HepG2 (cell line): ENCODE measurements around the gene LRRTM3. TPM values are rescaled to one million over a fixed set of nuclear protein-coding genes. Genes with fewer than 3 reads are reported as not detected.
A peak's percentile ranks its signal among the peaks of the same experiment; 100 is the strongest.

Experiments
- ATAC-seq: fragments of 200-7000 bp; cut with Tn5 transposase; 3 replicates; pipeline ENCODE4 v1.9.1; 2020; ENCODE audit warnings: mild to moderate bottlenecking, moderate library complexity
- BruUV-seq: library from RNA; stranded (reverse); fragments of 400-500 nt; replicated peaks from 2 replicates; lab custom pipeline; 2021; lab: Mats Ljungman, UMichigan
- CTCF ChIA-PET: fragments of 300-600 bp; formaldehyde crosslinking; extraction: SDS; loops from one replicate; lab custom pipeline; 2021; ENCODE audit warnings: low total read pairs, inconsistent platforms, low intra/inter-chr PET ratio; lab: Yijun Ruan, JAX
- POLR2A ChIA-PET: fragments of 350-600 bp; sonication (Branson Sonifier 250); formaldehyde crosslinking; loops from one replicate; lab custom pipeline; 2020; ENCODE audit warnings: antibody characterized with exemption, inconsistent platforms; lab: Yijun Ruan, JAX
- DNase-seq: peaks from one replicate; pipeline ENCODE4 v3.0.0-alpha.2; 2015; ENCODE audit warnings: low spot score
- FAIRE-seq: peaks from 3 replicates; lab custom pipeline; 2011; peaks lifted over from hg19 to GRCh38; lab: Jason Lieb, UNC
- H2AFZ ChIP-seq: one replicate; pipeline ENCODE4 v1.6.1; 2011; ENCODE audit warnings: low read length, inconsistent platforms
- H3K27ac ChIP-seq: fragments of 300-600 bp; 3 replicates; pipeline ENCODE4 v1.8.0; 2011; ENCODE audit warnings: mixed run types, mild to moderate bottlenecking, mixed read lengths, low read length, inconsistent platforms; ENCODE audit not compliant: insufficient read depth; ENCODE audit errors: extremely low read length
- H3K27me3 ChIP-seq, 2 experiments: fragments of 200-600 bp in 1 of 2; 2 replicates in 1 of 2; 3 replicates in 1 of 2; pipeline versions ENCODE4 v1.6.0 to v1.8.0; 2011; ENCODE audit warnings: low read length in 2 of 2, mild to moderate bottlenecking in 2 of 2, moderate library complexity in 2 of 2, inconsistent platforms in 1 of 2; ENCODE audit not compliant: insufficient read depth in 2 of 2, control insufficient read depth in 1 of 2
- H3K36me3 ChIP-seq, 2 experiments: fragments of 200-600 bp in 1 of 2; replicated peaks in 1 of 2; 2 replicates in 1 of 2; 3 replicates in 1 of 2; pipeline versions ENCODE4 v1.5.1 to v1.8.0; 2011; ENCODE audit warnings: low read length in 2 of 2, inconsistent platforms in 1 of 2; ENCODE audit not compliant: insufficient read depth in 2 of 2, control insufficient read depth in 1 of 2
- H3K4me1 ChIP-seq: 2 replicates; pipeline ENCODE4 v1.5.1; 2012; ENCODE audit warnings: low read length, inconsistent platforms; ENCODE audit not compliant: insufficient read depth
- H3K4me2 ChIP-seq: 2 replicates; pipeline ENCODE4 v1.6.0; 2011; ENCODE audit warnings: low read depth, low read length, inconsistent platforms
- H3K4me3 ChIP-seq, 3 experiments: fragments of 200-600 bp in 1 of 3; sonication (generic), shearing (Covaris generic) in 1 of 3; replicated peaks in 1 of 3; 2 replicates each; pipeline ENCODE4 v1.5.1; 2011 to 2016; ENCODE audit warnings: low read length in 3 of 3, inconsistent platforms in 2 of 3, low read depth in 2 of 3, mild to moderate bottlenecking in 2 of 3, control low read depth in 1 of 3, mixed read lengths in 1 of 3; ENCODE audit not compliant: insufficient read depth in 1 of 3
- H3K79me2 ChIP-seq: one replicate; pipeline ENCODE4 v1.6.1; 2011; ENCODE audit warnings: low read length, inconsistent platforms; ENCODE audit not compliant: insufficient read depth
- H3K9ac ChIP-seq: 2 replicates; pipeline ENCODE4 v1.6.0; 2011; ENCODE audit warnings: mild to moderate bottlenecking, low read depth, low read length, inconsistent platforms; ENCODE audit not compliant: insufficient read depth
- H3K9me3 ChIP-seq: 2 replicates; pipeline ENCODE4 v1.5.1; 2012; ENCODE audit warnings: mild to moderate bottlenecking, low read length
- H4K20me1 ChIP-seq: 2 replicates; pipeline ENCODE4 v1.6.0; 2011; ENCODE audit warnings: inconsistent platforms, mild to moderate bottlenecking, low read length, moderate library complexity; ENCODE audit not compliant: insufficient read depth
- BCL6 ChIP-seq: IDR thresholded peaks from 2 replicates; pipeline ENCODE4 v1.6.1; 2016; ENCODE audit warnings: missing genetic modification reagents, missing compliant biosample characterization
- CTCF ChIP-seq: sonication (generic); formaldehyde crosslinking; IDR thresholded peaks from 2 replicates; pipeline ENCODE4 v1.5.0; 2020; ENCODE audit warnings: mild to moderate bottlenecking, missing genetic modification reagents, moderate library complexity
- LCORL ChIP-seq, 2 experiments: fragments of 450-650 bp in 1 of 2; sonication (generic) in 1 of 2; formaldehyde crosslinking in 1 of 2; IDR thresholded peaks; 2 replicates each; pipeline versions ENCODE4 v1.5.0 to v1.6.1; 2017 to 2020; ENCODE audit warnings: antibody characterized with exemption in 1 of 2, missing genetic modification reagents in 1 of 2
- RAD21 ChIP-seq: fragments of 450-650 bp; formaldehyde crosslinking; IDR thresholded peaks from 2 replicates; pipeline ENCODE4 v1.5.0; 2020; ENCODE audit warnings: mild to moderate bottlenecking
- SMC3 ChIP-seq: IDR thresholded peaks from 2 replicates; pipeline ENCODE4 v1.6.1; 2011; ENCODE audit warnings: low read length, improper control_type of control experiment
- STAG1 ChIP-seq: sonication (generic); formaldehyde crosslinking; IDR thresholded peaks from 2 replicates; pipeline ENCODE4 v1.4.0; 2020; ENCODE audit warnings: missing genetic modification reagents
- ZNF138 ChIP-seq: sonication (generic); formaldehyde crosslinking; IDR thresholded peaks from 2 replicates; pipeline ENCODE4 v1.5.0; 2020; ENCODE audit warnings: mild to moderate bottlenecking, low read depth, missing genetic modification reagents
- ZNF703 ChIP-seq: sonication (generic); formaldehyde crosslinking; IDR thresholded peaks from 2 replicates; pipeline ENCODE4 v1.5.1; 2020; ENCODE audit warnings: missing genetic modification reagents, mild to moderate bottlenecking, moderate library complexity, borderline replicate concordance
- ZNF782 ChIP-seq: sonication (generic); formaldehyde crosslinking; IDR thresholded peaks from 2 replicates; pipeline ENCODE4 v1.4.0; 2020; ENCODE audit warnings: missing genetic modification reagents, mild to moderate bottlenecking, borderline replicate concordance
- ZNF839 ChIP-seq: sonication (generic); formaldehyde crosslinking; IDR thresholded peaks from 2 replicates; pipeline ENCODE4 v1.4.0; 2020; ENCODE audit warnings: missing genetic modification reagents, mild to moderate bottlenecking, borderline replicate concordance
- ZSCAN20 ChIP-seq: sonication (generic); formaldehyde crosslinking; IDR thresholded peaks from 2 replicates; pipeline ENCODE4 v1.4.0; 2020; ENCODE audit warnings: missing genetic modification reagents, mild to moderate bottlenecking, borderline replicate concordance
- ZZZ3 ChIP-seq: sonication (generic); formaldehyde crosslinking; IDR thresholded peaks from 2 replicates; pipeline ENCODE4 v1.4.0; 2020; ENCODE audit warnings: missing genetic modification reagents, mild to moderate bottlenecking, borderline replicate concordance
- WGBS: methylation state at CpG from one replicate; pipeline ENCODE4 v1.1.6; 2017; ENCODE audit warnings: low lambda C conversion rate; 5-methylcytosine and 5-hydroxymethylcytosine counted together
- in situ Hi-C: cut with HindIII; loops from 2 replicates; pipeline ENCODE4 v1.10.0; 2017; ENCODE audit warnings: low pct_unique_long_range_greater_than_20kb; ENCODE audit not compliant: extremely low pct_ligation_motif_present
- intact Hi-C: fragments of 100-400 bp; cut with micrococcal nuclease; formaldehyde crosslinking; loops from one replicate; pipeline ENCODE4 v1.10.0; 2022; ENCODE audit not compliant: unreplicated experiment
- polyA plus RNA-seq, 8 experiments: library from polyadenylated mRNA; depleted of rRNA in 3 of 8; stranded (reverse) in 7 of 8; unstranded in 1 of 8; fragments of >200 nt; fragmentation: Illumina TruSeq in 4 of 8; extraction: Trizol in 4 of 8; gene quantifications; 2 replicates each; pipeline versions ENCODE4 v1.2.1 to v1.2.3, GENCODE V29; 2011 to 2016; ENCODE audit warnings: low read depth in 4 of 8, missing spikeins in 1 of 8, mixed read lengths in 1 of 8; ENCODE audit not compliant: insufficient read depth in 1 of 8
- total RNA-seq, 5 experiments: library from RNA; depleted of rRNA; stranded (reverse); fragments of >200 nt; fragmentation: Illumina TruSeq; extraction: Trizol; gene quantifications; 2 replicates each; pipeline ENCODE4 v1.2.3, GENCODE V29; 2016; ENCODE audit warnings: low read depth in 1 of 5
- TF ChIP-seq, protein P1 (sequence below): sonication (generic); formaldehyde crosslinking; IDR thresholded peaks from 2 replicates; pipeline ENCODE4 v1.8.1; 2023; ENCODE audit warnings: mild to moderate bottlenecking, missing genetic modification reagents

Gene LRRTM3
- total and polyA plus RNA-seq, 2 of the 13 experiments (the other 11 are each of a cell fraction or from before 2014, with no cell fraction given) = not detected

- Histone ChIP-seq H3K4me2 (no peak overlapping the region), H3K9ac (no peak overlapping the region), H4K20me1 (no peaks in the 10 kb centered on the region), H3K4me1 (no peaks in the 10 kb centered on the region), H3K27ac (no peak overlapping the region), H3K27me3 (peaks cover 2 to 10% of the 10 kb centered on the region in 2 experiments; a peak in 2 of 5 replicates), H3K36me3 (no peaks in the 10 kb centered on the region), H3K79me2 (no peaks in the 10 kb centered on the region), H2AFZ (no peak overlapping the region), H3K9me3 (no peaks in the 10 kb centered on the region), H3K4me3 (no peak overlapping the region)
- CTCF ChIA-PET = no interaction called here
- DNase-seq (peak; percentile 43), FAIRE-seq (peak; percentile 43), ATAC-seq (peak; percentile 67)
- WGBS = 7% methylated on average over 5 of the region's 5 CpGs
- in situ Hi-C loops (no loop called here), intact Hi-C loops (loop anchor here (2.0 to 5.0 kb wide), 4 partner anchors 304 to 1954 kb away; no protein-coding TSS in a partner anchor)
- no TSS peak for BruUV-seq
- TF ChIP-seq LCORL (IDR thresholded peaks at IDR 0.05) (no peak), LCORL (CRISPR knock-in tag; IDR thresholded peaks at IDR 0.05) (no peak), ZNF839 (CRISPR knock-in tag) (no peak), ZNF138 (CRISPR knock-in tag) (no peak), ZSCAN20 (CRISPR knock-in tag) (no peak), STAG1 (CRISPR knock-in tag) (peak; percentile 88), ZNF782 (CRISPR knock-in tag) (no peak), SMC3 (peak; percentile 66), ZNF703 (no peak), RAD21 (peak; percentile 57), BCL6 (CRISPR knock-in tag) (no peak), ZZZ3 (CRISPR knock-in tag) (no peak), CTCF (CRISPR knock-in tag) (peak; percentile 74)
- TF ChIP-seq, protein P1, sequence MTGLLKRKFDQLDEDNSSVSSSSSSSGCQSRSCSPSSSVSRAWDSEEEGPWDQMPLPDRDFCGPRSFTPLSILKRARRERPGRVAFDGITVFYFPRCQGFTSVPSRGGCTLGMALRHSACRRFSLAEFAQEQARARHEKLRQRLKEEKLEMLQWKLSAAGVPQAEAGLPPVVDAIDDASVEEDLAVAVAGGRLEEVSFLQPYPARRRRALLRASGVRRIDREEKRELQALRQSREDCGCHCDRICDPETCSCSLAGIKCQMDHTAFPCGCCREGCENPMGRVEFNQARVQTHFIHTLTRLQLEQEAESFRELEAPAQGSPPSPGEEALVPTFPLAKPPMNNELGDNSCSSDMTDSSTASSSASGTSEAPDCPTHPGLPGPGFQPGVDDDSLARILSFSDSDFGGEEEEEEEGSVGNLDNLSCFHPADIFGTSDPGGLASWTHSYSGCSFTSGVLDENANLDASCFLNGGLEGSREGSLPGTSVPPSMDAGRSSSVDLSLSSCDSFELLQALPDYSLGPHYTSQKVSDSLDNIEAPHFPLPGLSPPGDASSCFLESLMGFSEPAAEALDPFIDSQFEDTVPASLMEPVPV (CRISPR knock-in tag) = no peak
- POLR2A ChIA-PET = no interaction called here
Measured at GRCh38 chr10:66931340-66931948, 5.6 kb downstream of the LRRTM3 start.
